Measurements from ENCODE around the gene SECISBP2L.

SECISBP2L gene

DNA sequence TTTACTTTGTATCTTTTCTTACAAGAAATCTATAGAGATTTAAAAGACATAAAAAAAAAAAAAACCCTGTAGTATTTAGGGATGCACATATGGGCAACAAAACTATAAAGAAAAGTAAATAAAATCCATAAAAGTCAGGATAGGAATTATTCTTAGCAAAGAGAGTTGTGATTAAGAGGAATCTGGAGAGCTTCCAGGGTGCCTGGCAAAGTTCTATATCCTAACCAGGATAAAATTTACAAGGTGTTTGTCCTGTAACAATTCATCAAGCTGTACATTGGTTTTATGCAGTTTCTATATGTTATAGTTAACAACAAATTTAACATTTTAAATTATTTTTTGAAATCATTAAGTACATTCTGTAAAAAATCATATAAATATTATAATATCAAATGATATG is 7.9 kb downstream of the SECISBP2L start:
- TF ChIP-seq, protein P1, sequence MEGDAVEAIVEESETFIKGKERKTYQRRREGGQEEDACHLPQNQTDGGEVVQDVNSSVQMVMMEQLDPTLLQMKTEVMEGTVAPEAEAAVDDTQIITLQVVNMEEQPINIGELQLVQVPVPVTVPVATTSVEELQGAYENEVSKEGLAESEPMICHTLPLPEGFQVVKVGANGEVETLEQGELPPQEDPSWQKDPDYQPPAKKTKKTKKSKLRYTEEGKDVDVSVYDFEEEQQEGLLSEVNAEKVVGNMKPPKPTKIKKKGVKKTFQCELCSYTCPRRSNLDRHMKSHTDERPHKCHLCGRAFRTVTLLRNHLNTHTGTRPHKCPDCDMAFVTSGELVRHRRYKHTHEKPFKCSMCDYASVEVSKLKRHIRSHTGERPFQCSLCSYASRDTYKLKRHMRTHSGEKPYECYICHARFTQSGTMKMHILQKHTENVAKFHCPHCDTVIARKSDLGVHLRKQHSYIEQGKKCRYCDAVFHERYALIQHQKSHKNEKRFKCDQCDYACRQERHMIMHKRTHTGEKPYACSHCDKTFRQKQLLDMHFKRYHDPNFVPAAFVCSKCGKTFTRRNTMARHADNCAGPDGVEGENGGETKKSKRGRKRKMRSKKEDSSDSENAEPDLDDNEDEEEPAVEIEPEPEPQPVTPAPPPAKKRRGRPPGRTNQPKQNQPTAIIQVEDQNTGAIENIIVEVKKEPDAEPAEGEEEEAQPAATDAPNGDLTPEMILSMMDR (IDR thresholded peaks at IDR 0.05), result no peak

DNA sequence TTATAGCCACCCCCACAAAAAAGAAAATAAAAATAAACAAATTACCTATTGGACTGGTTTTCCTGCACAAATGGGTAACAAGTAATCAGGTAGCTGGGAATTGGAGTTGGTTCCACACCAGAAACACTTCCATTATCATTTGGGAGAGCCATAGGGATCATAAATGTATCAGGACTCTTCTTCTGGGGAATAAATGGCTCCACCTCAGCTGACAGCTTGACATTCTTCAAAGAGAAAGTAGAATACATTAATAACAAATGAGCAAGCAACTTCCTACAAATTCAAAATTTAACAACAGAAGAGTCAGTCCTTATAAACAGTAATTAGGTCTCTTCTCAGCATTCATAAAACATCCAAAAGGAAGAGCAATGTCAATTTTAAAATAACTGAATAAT is 8.7 kb downstream of the SECISBP2L start:
- TF ChIP-seq, protein P1 (IDR thresholded peaks at IDR 0.05), result no peak

DNA sequence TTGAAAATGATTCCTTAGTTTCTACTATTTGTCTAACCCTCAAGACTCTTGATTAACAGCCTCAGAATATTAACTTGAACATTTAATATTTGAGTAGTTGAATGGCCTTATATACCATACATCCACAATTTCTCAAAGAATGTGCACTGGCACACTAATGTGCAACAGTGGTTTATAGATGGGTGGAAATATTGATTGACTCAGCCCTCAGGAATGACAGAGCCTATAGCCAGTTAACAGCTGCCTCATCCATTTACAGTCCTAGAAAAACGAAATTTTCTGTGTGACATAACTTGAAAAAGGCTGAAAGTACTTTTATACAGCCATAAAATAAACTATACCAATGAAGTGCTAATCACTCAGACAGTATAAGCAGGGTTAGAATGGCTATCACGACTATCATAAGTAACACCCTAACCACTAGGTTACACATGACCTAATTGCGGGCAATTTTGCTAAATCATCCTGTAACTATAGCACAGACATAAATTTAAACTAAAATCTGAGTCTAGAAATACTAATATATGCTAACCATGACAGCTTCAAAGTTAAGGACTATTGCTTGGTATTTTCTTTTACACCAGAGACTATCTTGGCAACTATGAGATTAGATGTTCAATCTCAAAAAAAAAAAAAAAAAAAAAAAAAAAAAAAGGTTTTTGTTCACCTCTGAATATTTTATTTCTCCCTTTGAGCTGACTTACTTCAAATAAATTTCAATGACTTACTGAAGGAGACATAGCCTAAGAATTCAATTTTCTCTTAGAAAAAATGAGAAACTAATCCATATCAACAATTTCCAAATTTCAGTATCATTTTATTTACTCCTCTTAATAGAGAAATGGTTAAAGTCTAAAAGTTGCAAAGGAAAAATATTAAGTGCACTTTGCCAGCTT is 9.3 kb downstream of the SECISBP2L start:
- TF ChIP-seq, protein P1 (IDR thresholded peaks at IDR 0.05), result no peak

DNA sequence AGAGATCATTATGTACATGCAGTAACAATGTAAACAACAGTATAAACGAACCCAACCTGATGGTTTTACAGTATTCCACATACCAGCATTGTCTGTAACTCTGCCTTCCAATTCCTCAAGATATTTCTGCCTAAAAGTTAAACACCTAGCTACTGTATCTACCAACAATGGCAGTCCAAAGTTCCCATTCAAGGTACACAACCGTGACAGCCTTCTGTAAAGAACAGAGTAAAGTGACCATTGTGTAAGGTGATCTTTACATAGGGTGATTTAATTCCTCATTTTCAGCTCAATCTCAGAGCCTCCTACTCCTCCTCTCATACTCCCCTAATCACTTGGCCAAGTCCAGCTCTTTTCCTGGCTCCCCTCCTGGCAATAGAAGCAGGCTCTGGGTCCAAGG is 10.4 kb downstream of the SECISBP2L start:
- TF ChIP-seq, protein P1 (IDR thresholded peaks at IDR 0.05), result no peak

DNA sequence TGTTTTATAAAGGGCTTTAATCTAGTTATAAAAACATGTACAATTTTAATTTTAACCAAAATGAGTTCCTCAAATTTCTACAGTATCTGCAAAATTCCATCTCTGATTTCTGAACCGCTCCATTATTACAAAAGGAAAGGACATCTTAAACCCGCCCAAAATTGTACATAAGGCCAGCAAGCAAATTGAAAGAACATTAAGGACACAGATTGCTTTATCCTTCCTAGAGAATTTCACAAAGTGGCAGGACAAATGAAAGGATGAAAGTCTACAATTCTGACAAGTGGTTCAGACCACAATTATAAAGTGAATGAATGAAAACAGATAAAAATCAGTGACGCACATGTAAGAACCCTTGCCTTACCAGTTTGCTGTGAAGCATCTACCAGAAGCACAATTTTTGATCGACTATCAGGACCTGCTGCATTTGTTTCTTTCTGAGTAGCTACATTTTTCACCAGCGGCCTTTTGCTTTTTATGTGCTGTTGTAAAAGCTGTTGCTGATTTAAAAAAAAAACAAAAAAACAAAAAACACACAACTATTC is 13.6 kb downstream of the SECISBP2L start:
- TF ChIP-seq, protein P1 (IDR thresholded peaks at IDR 0.05), result no peak

DNA sequence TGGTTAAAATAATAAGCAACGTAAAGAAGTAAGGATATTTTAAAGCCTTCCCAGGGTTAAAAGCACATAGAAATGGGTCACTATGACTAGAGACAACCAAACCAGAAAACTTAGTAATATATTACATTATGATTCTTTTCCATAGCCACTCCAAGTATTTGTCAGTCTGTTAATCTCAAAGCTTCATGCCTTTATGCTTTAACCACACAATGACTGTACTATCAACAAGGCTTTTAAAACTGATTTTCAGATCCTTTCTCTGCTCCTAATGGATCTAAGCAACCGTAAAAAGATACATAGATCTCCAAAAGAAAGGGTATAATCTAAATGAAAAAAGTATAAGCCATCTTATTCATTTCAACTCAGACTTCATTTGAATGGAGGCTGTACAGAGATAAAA is 14.4 kb downstream of the SECISBP2L start:
- TF ChIP-seq, protein P1 (IDR thresholded peaks at IDR 0.05), result no peak

DNA sequence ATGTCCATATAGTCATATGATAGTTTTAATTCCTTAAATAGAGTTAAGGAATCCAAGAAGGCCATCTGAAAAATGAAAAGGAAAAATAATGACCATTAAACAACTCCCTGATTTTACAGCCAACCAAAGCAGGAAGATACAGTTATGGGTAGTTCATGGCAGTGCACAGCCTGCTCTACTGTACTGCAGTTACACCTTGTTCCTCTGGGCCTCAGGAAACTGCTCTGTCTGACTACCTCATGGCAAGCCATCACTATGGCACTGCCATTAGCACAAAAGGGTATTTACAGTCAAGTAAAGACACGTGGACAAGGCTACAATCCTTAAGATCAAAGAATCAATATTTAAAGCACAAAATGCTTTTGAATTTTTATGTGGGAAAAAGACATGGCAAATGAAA is 19.5 kb downstream of the SECISBP2L start:
- TF ChIP-seq, protein P1 (IDR thresholded peaks at IDR 0.05), result no peak
